K562 (cell line): ENCODE results near the gene MAS1L. TPM values are rescaled to one million over a fixed set of nuclear protein-coding genes. Genes with fewer than 3 reads are reported as not detected.

ENCODE experiments used
- DNMT1 ChIP-seq: fragments of 450-650 bp; IDR thresholded peaks from 2 replicates; pipeline ENCODE4 v1.6.1; 2016; ENCODE audit warnings: antibody characterized with exemption, mild to moderate bottlenecking
- FOXP1 ChIP-seq: sonication (generic); formaldehyde crosslinking; IDR thresholded peaks from 2 replicates; pipeline ENCODE4 v1.8.0; 2022; ENCODE audit warnings: mild to moderate bottlenecking, missing genetic modification reagents
- HMBOX1 ChIP-seq: sonication (generic); IDR thresholded peaks from 2 replicates; pipeline ENCODE4 v1.6.1; 2016
- JUND ChIP-seq, 2 experiments: IDR thresholded peaks; 2 replicates in 1 of 2; 3 replicates in 1 of 2; pipeline ENCODE4 v1.6.1; 2011; ENCODE audit warnings: borderline replicate concordance in 2 of 2, low read depth in 2 of 2, low read length in 2 of 2, improper control_type of control experiment in 1 of 2, missing biosample characterization in 1 of 2, missing genetic modification characterization in 1 of 2, missing genetic modification reagents in 1 of 2
- KLF6 ChIP-seq: fragments of 250-450 bp; sonication (Bioruptor Pico); IDR thresholded peaks from 2 replicates; pipeline ENCODE4 v1.4.0; 2020; ENCODE audit warnings: mild to moderate bottlenecking, moderate library complexity, borderline replicate concordance
- NCOA2 ChIP-seq, 2 experiments: fragments of 450-650 bp; IDR thresholded peaks; 2 replicates each; pipeline ENCODE4 v1.6.1; 2018; ENCODE audit warnings: mild to moderate bottlenecking in 2 of 2, moderate library complexity in 1 of 2; ENCODE audit not compliant: partially characterized antibody in 2 of 2
- NFYB ChIP-seq: IDR thresholded peaks from 2 replicates; pipeline ENCODE4 v1.6.1; 2011; ENCODE audit warnings: mild to moderate bottlenecking, moderate library complexity; ENCODE audit not compliant: insufficient read length; ENCODE audit errors: extremely low read depth
- NR4A1 ChIP-seq, 2 experiments: fragments of 250-450 bp in 1 of 2; fragments of 450-650 bp in 1 of 2; sonication (Bioruptor Pico) in 1 of 2; IDR thresholded peaks; 2 replicates each; pipeline versions ENCODE4 v1.4.0 to v1.6.1; 2016 to 2020; ENCODE audit warnings: mild to moderate bottlenecking in 2 of 2, missing compliant biosample characterization in 1 of 2, missing genetic modification characterization in 1 of 2, moderate library complexity in 1 of 2
- SMARCA5 ChIP-seq: fragments of 450-650 bp; IDR thresholded peaks from 2 replicates; pipeline ENCODE4 v1.6.1; 2016
- SMARCC2 ChIP-seq: fragments of 450-650 bp; IDR thresholded peaks from 2 replicates; pipeline ENCODE4 v1.6.1; 2017; ENCODE audit warnings: antibody characterized with exemption, moderate library complexity, mild to moderate bottlenecking, low read depth
- SMC3 ChIP-seq: conservative IDR thresholded peaks from 2 replicates; pipeline ENCODE4 v1.6.1; 2011; ENCODE audit warnings: low read depth, low read length, improper control_type of control experiment; ENCODE audit not compliant: insufficient read depth
- SOX6 ChIP-seq: fragments of 450-650 bp; IDR thresholded peaks from 2 replicates; pipeline ENCODE4 v1.6.1; 2014; ENCODE audit warnings: mild to moderate bottlenecking
- SRSF9 ChIP-seq: fragments of 200-400 bp; formaldehyde crosslinking; IDR thresholded peaks from 2 replicates; pipeline ENCODE4 v1.6.1; 2017; ENCODE audit warnings: low read depth, low read length, borderline replicate concordance
- TEAD1 ChIP-seq, 2 experiments: fragments of 450-650 bp in 1 of 2; sonication (generic) in 1 of 2; formaldehyde crosslinking; IDR thresholded peaks; 2 replicates each; pipeline versions ENCODE4 v1.4.0 to v1.8.0; 2020 to 2022; ENCODE audit warnings: mild to moderate bottlenecking in 2 of 2, missing genetic modification reagents in 1 of 2
- ZKSCAN8 ChIP-seq: fragments of 200-800 bp; sonication (Bioruptor generic); IDR thresholded peaks from 2 replicates; pipeline ENCODE4 v1.6.1; 2016; ENCODE audit warnings: missing genetic modification characterization, missing compliant biosample characterization
- ZNF263 ChIP-seq: sonication (generic); formaldehyde crosslinking; IDR thresholded peaks from 2 replicates; pipeline ENCODE4 v1.8.0; 2022; ENCODE audit warnings: mild to moderate bottlenecking, missing genetic modification reagents, borderline replicate concordance
- polyA plus RNA-seq, 8 experiments: library from polyadenylated mRNA; depleted of rRNA in 4 of 8; stranded (reverse) in 5 of 8; unstranded in 3 of 8; fragments of >200 nt; fragmentation: Nextera tagmentation in 2 of 8; fragmentation: Illumina TruSeq in 1 of 8; extraction: Ambion mirVana in 2 of 8; extraction: Trizol in 1 of 8; gene quantifications; 2 replicates each; pipeline versions ENCODE4 v1.2.1 to v1.2.3, GENCODE V29; 2011 to 2014; ENCODE audit warnings: inconsistent platforms in 1 of 8, missing spikeins in 1 of 8
- total RNA-seq, 7 experiments: library from RNA; depleted of rRNA in 6 of 7; stranded (reverse); fragments of >200 nt in 6 of 7; fragmentation: Illumina TruSeq in 2 of 7; extraction: Trizol in 2 of 7; gene quantifications; 2 replicates each; pipeline versions ENCODE4 v1.2.1 to v1.2.3, GENCODE V29; 2011 to 2021; ENCODE audit warnings: low replicate concordance in 1 of 7
- TF ChIP-seq, protein P1 (sequence below), 3 experiments: IDR thresholded peaks in 2 of 3; conservative IDR thresholded peaks in 1 of 3; 2 replicates each; pipeline ENCODE4 v1.5.1; 2011 to 2012; ENCODE audit warnings: low read length in 3 of 3, mild to moderate bottlenecking in 3 of 3, control low read depth in 2 of 3, improper control_type of control experiment in 1 of 3, inconsistent platforms in 1 of 3, low read depth in 1 of 3, mixed read lengths in 1 of 3, moderate library complexity in 1 of 3; ENCODE audit not compliant: insufficient read depth in 2 of 3

MAS1L gene
- total and polyA plus RNA-seq, 9 of the 15 experiments (the other 6 are each of a cell fraction or from before 2014, with no cell fraction given): not detected

GRCh38 chr6:29510202-29510601, 22.4 kb upstream of the MAS1L start (continued):
- TF ChIP-seq, protein P1, sequence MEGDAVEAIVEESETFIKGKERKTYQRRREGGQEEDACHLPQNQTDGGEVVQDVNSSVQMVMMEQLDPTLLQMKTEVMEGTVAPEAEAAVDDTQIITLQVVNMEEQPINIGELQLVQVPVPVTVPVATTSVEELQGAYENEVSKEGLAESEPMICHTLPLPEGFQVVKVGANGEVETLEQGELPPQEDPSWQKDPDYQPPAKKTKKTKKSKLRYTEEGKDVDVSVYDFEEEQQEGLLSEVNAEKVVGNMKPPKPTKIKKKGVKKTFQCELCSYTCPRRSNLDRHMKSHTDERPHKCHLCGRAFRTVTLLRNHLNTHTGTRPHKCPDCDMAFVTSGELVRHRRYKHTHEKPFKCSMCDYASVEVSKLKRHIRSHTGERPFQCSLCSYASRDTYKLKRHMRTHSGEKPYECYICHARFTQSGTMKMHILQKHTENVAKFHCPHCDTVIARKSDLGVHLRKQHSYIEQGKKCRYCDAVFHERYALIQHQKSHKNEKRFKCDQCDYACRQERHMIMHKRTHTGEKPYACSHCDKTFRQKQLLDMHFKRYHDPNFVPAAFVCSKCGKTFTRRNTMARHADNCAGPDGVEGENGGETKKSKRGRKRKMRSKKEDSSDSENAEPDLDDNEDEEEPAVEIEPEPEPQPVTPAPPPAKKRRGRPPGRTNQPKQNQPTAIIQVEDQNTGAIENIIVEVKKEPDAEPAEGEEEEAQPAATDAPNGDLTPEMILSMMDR (IDR thresholded peaks at IDR 0.05 in 2 of 3, conservative IDR thresholded peaks at IDR 0.05 in 1 of 3; ENCODE audit: insufficient read depth in 2 of 3, low read depth in 1 of 3, low read length in 3 of 3): peak; percentile 23 to 37 (median 35); a peak in 3 of 6 replicates
- TF ChIP-seq SMARCA5: no peak
- no peak for TF ChIP-seq ZNF263 (CRISPR knock-in tag)
- no peak for TF ChIP-seq SRSF9
- TF ChIP-seq NFYB: no peak
- no peak for TF ChIP-seq SOX6
- TF ChIP-seq ZKSCAN8 (CRISPR knock-in tag): no peak
- no peak for TF ChIP-seq NCOA2 (IDR thresholded peaks at IDR 0.05; ENCODE audit: partially characterized antibody in 2 of 2)
- 0 out of 2 replicates have a peak, but pooled peaks have one; percentile 6 for TF ChIP-seq SMC3
- no peak for TF ChIP-seq SMARCC2
- no peak for TF ChIP-seq KLF6 (CRISPR knock-in tag)
- no peak for TF ChIP-seq DNMT1
- TF ChIP-seq JUND (IDR thresholded peaks at IDR 0.05; ENCODE audit: borderline replicate concordance, low read depth, low read length): 0 out of 2 replicates have a peak, but pooled peaks have one; percentile 8
- TF ChIP-seq JUND (tag; IDR thresholded peaks at IDR 0.05; ENCODE audit: borderline replicate concordance, low read depth, low read length): no peak
- TF ChIP-seq NR4A1 (CRISPR knock-in tag; IDR thresholded peaks at IDR 0.05): no peak
- no peak for TF ChIP-seq NR4A1 (tag; IDR thresholded peaks at IDR 0.05)
- no peak for TF ChIP-seq HMBOX1
- TF ChIP-seq FOXP1: no peak
- TF ChIP-seq TEAD1 (CRISPR knock-in tag; IDR thresholded peaks at IDR 0.05): no peak
